GM19438 (cell line): ENCODE data around the gene PLD6.
"Not testable (repeated sequence)": the region's sequence is repeated elsewhere in the genome, so short reads cannot be mapped to it uniquely, and the experiment has no call there.

Experiments
- ATAC-seq: cut with Tn5 transposase; IDR thresholded peaks from one replicate; pipeline ENCODE4 v1.9.1; 2021; ENCODE audit warnings: low read depth; ENCODE audit not compliant: unreplicated experiment

PLD6 gene

GRCh38 chr17:17201907-17202306, 4.2 kb downstream of the PLD6 start:
- ATAC-seq: no peak

GRCh38 chr17:17201271-17201670, 4.9 kb downstream of the PLD6 start:
- no peak for ATAC-seq

GRCh38 chr17:17200831-17201230, 5.3 kb downstream of the PLD6 start:
- ATAC-seq: no peak

- no peak for ATAC-seq
Measured at GRCh38 chr17:17200311-17200710, 5.8 kb downstream of the PLD6 start.

GRCh38 chr17:17198281-17198680, 7.9 kb downstream of the PLD6 start:
- ATAC-seq: no peak

- no peak for ATAC-seq
Measured at GRCh38 chr17:17196776-17197175, 9.4 kb downstream of the PLD6 start.

- ATAC-seq: not testable (repeated sequence)
Measured at GRCh38 chr17:17195466-17195865, 10.7 kb downstream of the PLD6 start.

GRCh38 chr17:17191961-17192381, 14.2 kb downstream of the PLD6 start:
- ATAC-seq: no peak

GRCh38 chr17:17191346-17191792, 14.8 kb downstream of the PLD6 start:
- ATAC-seq: no peak

GRCh38 chr17:17190188-17190587, 15.9 kb downstream of the PLD6 start:
- ATAC-seq: no peak

GRCh38 chr17:17189559-17189958, 16.6 kb downstream of the PLD6 start:
- ATAC-seq: no peak

- no peak for ATAC-seq
Measured at GRCh38 chr17:17188586-17188985, 17.5 kb downstream of the PLD6 start.

- no peak for ATAC-seq
Measured at GRCh38 chr17:17186551-17187505, 19.3 kb downstream of the PLD6 start.

GRCh38 chr17:17186051-17186450, 20.1 kb downstream of the PLD6 start:
- no peak for ATAC-seq

- ATAC-seq: not testable (repeated sequence)
Measured at GRCh38 chr17:17184985-17185757, 21.0 kb downstream of the PLD6 start.

- ATAC-seq: no peak
Measured at GRCh38 chr17:17183744-17184143, 22.4 kb downstream of the PLD6 start.

- no peak for ATAC-seq
Measured at GRCh38 chr17:17182598-17183136, 23.5 kb downstream of the PLD6 start.

- ATAC-seq: no peak
Measured at GRCh38 chr17:17181666-17182597, 24.2 kb downstream of the PLD6 start.

GRCh38 chr17:17180741-17181525, 25.2 kb downstream of the PLD6 start:
- no peak for ATAC-seq
